Right lobe of liver (tissue), 4 donors: ENCODE measurements around the gene SMIM11.
"Not testable (repeated sequence)": the region's sequence is repeated elsewhere in the genome, so short reads cannot be mapped to it uniquely, and the experiment has no call there.

Source experiments
- CTCF ChIP-seq, 4 donors: fragments of 200-600 bp in 3 of 4; fragments of 450-650 bp in 1 of 4; IDR thresholded peaks; one replicate each; pipeline versions ENCODE4 v1.5.1 to v1.8.0; 2016 to 2022; ENCODE audit warnings: antibody characterized with exemption in 4 of 4, mild to moderate bottlenecking in 2 of 4
- POLR2A ChIP-seq: fragments of 450-650 bp; IDR thresholded peaks from one replicate; pipeline ENCODE4 v1.6.1; 2017; ENCODE audit warnings: antibody characterized with exemption, mild to moderate bottlenecking
- donor health status: DM: no; HTN: no; CAD: no.
- donor health status: DM: no; HTN: no; CAD: no.
- donor health status: DM: no; HTN: yes; CAD: no.

GRCh38 chr21:34406102-34406501 lies 30.8 kb downstream of the SMIM11 start:
- not testable (repeated sequence) for TF ChIP-seq CTCF (IDR thresholded peaks at IDR 0.05); POLR2A
